WTC11 (cell line): ENCODE results near the gene DLGAP4. TPM values are rescaled to one million over a fixed set of nuclear protein-coding genes. Genes with fewer than 3 reads are reported as not detected.

Experiments used
- ATAC-seq: fragments of 200-7000 bp; cut with Tn5 transposase; 2 replicates; pipeline ENCODE4 v1.10.0; 2021; ENCODE audit warnings: mild to moderate bottlenecking, moderate library complexity
- CTCF ChIA-PET: fragments of 300-600 bp; sonication (Branson Sonifier 250); formaldehyde crosslinking; loops from one replicate; lab custom pipeline; 2021; ENCODE audit warnings: antibody characterized with exemption; lab: Charles Lee
- POLR2A ChIA-PET: fragments of 350-600 bp; sonication (Branson Sonifier 250); formaldehyde crosslinking; loops from one replicate; lab custom pipeline; 2021; ENCODE audit warnings: antibody characterized with exemption; lab: Charles Lee
- DNase-seq: peaks from one replicate; pipeline ENCODE4 v3.0.0; 2021; ENCODE audit warnings: low spot score
- H3K27ac Mint-ChIP-seq: 2 replicates; pipeline ENCODE4 v1.8.0; 2021; ENCODE audit warnings: mixed read lengths
- H3K27me3 Mint-ChIP-seq: 2 replicates; pipeline ENCODE4 v1.8.0; 2021; ENCODE audit warnings: low read depth, mild to moderate bottlenecking, moderate library complexity, mixed read lengths
- H3K36me3 Mint-ChIP-seq: 2 replicates; pipeline ENCODE4 v1.8.0; 2021; ENCODE audit warnings: mixed read lengths
- H3K4me1 Mint-ChIP-seq: 2 replicates; pipeline ENCODE4 v1.8.0; 2022; ENCODE audit warnings: mixed read lengths
- H3K4me3 Mint-ChIP-seq: 2 replicates; pipeline ENCODE4 v1.8.0; 2021; ENCODE audit warnings: mild to moderate bottlenecking, moderate library complexity, mixed read lengths
- H3K9me3 Mint-ChIP-seq: 2 replicates; pipeline ENCODE4 v1.8.0; 2021; ENCODE audit warnings: mixed read lengths
- ETV6 ChIP-seq: sonication (generic); formaldehyde crosslinking; IDR thresholded peaks from 2 replicates; pipeline ENCODE4 v1.8.1; 2022; ENCODE audit warnings: mild to moderate bottlenecking, missing genetic modification reagents
- FOXJ3 ChIP-seq: sonication (generic); formaldehyde crosslinking; IDR thresholded peaks from 2 replicates; pipeline ENCODE4 v1.9.0; 2021; ENCODE audit warnings: missing genetic modification reagents, mild to moderate bottlenecking, borderline replicate concordance
- GABPB1 ChIP-seq: sonication (generic); formaldehyde crosslinking; IDR thresholded peaks from 2 replicates; pipeline ENCODE4 v1.8.1; 2023; ENCODE audit warnings: mild to moderate bottlenecking, missing genetic modification reagents
- HMGXB4 ChIP-seq: sonication (generic); formaldehyde crosslinking; IDR thresholded peaks from 2 replicates; pipeline ENCODE4 v1.8.1; 2023; ENCODE audit warnings: mild to moderate bottlenecking, moderate library complexity, missing genetic modification reagents
- NFYB ChIP-seq: sonication (generic); formaldehyde crosslinking; conservative IDR thresholded peaks from 2 replicates; pipeline ENCODE4 v1.8.0; 2022; ENCODE audit warnings: low read depth, missing genetic modification reagents
- PRDM15 ChIP-seq: sonication (generic); formaldehyde crosslinking; IDR thresholded peaks from 2 replicates; pipeline ENCODE4 v1.8.0; 2022; ENCODE audit warnings: missing genetic modification reagents
- ZBTB43 ChIP-seq: sonication (generic); formaldehyde crosslinking; IDR thresholded peaks from 2 replicates; pipeline ENCODE4 v1.8.1; 2023; ENCODE audit warnings: mild to moderate bottlenecking, missing genetic modification reagents
- ZNF396 ChIP-seq: fragments of 250-450 bp; sonication (Bioruptor Pico); IDR thresholded peaks from 2 replicates; pipeline ENCODE4 v1.8.0; 2021; ENCODE audit warnings: mild to moderate bottlenecking, moderate library complexity, borderline replicate concordance
- total RNA-seq: library from RNA; stranded (reverse); gene quantifications from 3 replicates; pipeline ENCODE4 v1.2.3, GENCODE V29; 2021
- TF ChIP-seq, protein P1 (sequence below): fragments of 250-450 bp; sonication (Bioruptor Pico); IDR thresholded peaks from 2 replicates; pipeline ENCODE4 v1.8.0; 2021; ENCODE audit warnings: mild to moderate bottlenecking
- TF ChIP-seq, protein P2 (sequence below): sonication (generic); formaldehyde crosslinking; IDR thresholded peaks from 2 replicates; pipeline ENCODE4 v1.8.1; 2023; ENCODE audit warnings: mild to moderate bottlenecking, missing genetic modification reagents, borderline replicate concordance
- TF ChIP-seq, protein P3 (sequence below): sonication (generic); formaldehyde crosslinking; IDR thresholded peaks from 2 replicates; pipeline ENCODE4 v1.8.0; 2022; ENCODE audit warnings: mild to moderate bottlenecking, missing genetic modification reagents

DLGAP4 gene
- total RNA-seq, 1 experiment from 2014 or later, result 52.6 TPM

DNA sequence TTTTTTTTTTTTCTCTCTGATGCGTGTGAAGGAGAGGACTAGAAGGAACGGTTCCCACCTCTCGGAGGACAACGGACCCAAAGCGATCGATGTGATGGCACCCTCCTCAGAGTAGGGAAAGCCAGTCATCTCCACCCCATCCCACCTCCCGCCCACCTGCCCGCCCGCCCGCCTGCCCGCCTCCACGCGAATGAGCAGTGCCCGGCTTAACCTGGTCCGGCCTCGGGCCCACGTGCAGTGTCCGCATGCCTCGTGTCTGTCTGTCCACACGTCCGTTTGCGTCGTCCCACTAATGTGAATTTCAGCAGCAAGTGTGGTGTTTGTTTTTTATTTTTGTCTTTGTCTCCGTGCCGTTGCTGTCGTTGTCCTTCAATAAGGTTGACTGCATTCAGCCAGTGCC, 193.1 kb downstream of the DLGAP4 start (continued):
- no peak for TF ChIP-seq ZBTB43

DNA sequence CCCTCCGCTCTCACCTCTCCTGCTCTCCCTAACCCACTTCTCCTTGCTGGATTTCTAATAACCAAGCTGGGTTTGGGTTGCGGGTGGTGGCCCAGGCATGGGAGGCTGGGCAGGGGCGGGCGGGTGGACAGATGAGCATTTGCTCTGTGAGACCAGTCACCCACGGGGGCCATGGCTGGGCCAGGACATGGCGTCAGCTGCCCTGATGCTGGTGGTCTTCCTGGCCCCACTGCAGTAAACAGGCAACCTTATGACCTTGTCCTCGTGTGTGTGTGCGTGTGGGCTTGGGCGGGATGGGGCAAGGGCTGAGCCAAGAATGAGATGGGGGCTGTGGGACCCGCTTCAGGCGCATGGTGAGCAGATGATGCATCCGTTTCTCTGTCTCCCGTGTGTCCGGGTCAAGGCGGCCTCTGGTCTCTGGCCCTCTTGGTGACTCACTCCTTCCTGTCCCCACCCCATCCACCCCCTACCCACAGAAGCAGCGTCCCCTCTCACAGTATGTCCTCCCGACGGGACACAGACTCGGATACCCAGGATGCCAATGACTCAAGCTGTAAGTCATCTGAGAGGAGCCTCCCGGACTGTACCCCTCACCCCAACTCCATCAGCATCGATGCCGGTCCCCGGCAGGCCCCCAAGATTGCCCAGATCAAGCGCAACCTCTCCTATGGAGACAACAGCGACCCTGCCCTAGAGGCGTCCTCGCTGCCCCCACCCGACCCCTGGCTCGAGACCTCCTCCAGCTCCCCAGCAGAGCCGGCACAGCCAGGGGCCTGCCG, 193.8 kb downstream of the DLGAP4 start:
- Mint-ChIP-seq H3K9me3 (no peaks in the 10 kb centered on the region), H3K4me1 (no peaks in the 10 kb centered on the region), H3K4me3 (no peak overlapping the region), H3K27ac (no peak overlapping the region), H3K36me3 (peaks cover 24% of the 10 kb centered on the region), H3K27me3 (no peaks in the 10 kb centered on the region)
- CTCF ChIA-PET, result interaction anchor here (1.1 to 1.2 kb wide), 2 partner anchors 9 to 60 kb away, joined by 3 read pairs; no protein-coding TSS in a partner anchor
- POLR2A ChIA-PET, result interaction anchor here (1.1 kb wide), 1 partner anchor 50 kb away, joined by 3 read pairs; no protein-coding TSS in a partner anchor
- DNase-seq (no peak), ATAC-seq (no peak)
- TF ChIP-seq NFYB (CRISPR knock-in tag) (no peak), ZNF396 (CRISPR knock-in tag) (no peak), GABPB1 (CRISPR knock-in tag) (no peak)
- TF ChIP-seq, protein P1, sequence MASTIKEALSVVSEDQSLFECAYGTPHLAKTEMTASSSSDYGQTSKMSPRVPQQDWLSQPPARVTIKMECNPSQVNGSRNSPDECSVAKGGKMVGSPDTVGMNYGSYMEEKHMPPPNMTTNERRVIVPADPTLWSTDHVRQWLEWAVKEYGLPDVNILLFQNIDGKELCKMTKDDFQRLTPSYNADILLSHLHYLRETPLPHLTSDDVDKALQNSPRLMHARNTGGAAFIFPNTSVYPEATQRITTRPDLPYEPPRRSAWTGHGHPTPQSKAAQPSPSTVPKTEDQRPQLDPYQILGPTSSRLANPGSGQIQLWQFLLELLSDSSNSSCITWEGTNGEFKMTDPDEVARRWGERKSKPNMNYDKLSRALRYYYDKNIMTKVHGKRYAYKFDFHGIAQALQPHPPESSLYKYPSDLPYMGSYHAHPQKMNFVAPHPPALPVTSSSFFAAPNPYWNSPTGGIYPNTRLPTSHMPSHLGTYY (CRISPR knock-in tag), result no peak
- TF ChIP-seq, protein P2, sequence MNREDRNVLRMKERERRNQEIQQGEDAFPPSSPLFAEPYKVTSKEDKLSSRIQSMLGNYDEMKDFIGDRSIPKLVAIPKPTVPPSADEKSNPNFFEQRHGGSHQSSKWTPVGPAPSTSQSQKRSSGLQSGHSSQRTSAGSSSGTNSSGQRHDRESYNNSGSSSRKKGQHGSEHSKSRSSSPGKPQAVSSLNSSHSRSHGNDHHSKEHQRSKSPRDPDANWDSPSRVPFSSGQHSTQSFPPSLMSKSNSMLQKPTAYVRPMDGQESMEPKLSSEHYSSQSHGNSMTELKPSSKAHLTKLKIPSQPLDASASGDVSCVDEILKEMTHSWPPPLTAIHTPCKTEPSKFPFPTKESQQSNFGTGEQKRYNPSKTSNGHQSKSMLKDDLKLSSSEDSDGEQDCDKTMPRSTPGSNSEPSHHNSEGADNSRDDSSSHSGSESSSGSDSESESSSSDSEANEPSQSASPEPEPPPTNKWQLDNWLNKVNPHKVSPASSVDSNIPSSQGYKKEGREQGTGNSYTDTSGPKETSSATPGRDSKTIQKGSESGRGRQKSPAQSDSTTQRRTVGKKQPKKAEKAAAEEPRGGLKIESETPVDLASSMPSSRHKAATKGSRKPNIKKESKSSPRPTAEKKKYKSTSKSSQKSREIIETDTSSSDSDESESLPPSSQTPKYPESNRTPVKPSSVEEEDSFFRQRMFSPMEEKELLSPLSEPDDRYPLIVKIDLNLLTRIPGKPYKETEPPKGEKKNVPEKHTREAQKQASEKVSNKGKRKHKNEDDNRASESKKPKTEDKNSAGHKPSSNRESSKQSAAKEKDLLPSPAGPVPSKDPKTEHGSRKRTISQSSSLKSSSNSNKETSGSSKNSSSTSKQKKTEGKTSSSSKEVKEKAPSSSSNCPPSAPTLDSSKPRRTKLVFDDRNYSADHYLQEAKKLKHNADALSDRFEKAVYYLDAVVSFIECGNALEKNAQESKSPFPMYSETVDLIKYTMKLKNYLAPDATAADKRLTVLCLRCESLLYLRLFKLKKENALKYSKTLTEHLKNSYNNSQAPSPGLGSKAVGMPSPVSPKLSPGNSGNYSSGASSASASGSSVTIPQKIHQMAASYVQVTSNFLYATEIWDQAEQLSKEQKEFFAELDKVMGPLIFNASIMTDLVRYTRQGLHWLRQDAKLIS (CRISPR knock-in tag), result no peak

GRCh38 chr20:36501367-36502006, 195.3 kb downstream of the DLGAP4 start:
- Mint-ChIP-seq H3K4me3 (no peak overlapping the region), H3K27ac (no peak overlapping the region), H3K36me3 (peaks cover 24% of the 10 kb centered on the region), H3K27me3 (no peaks in the 10 kb centered on the region), H3K9me3 (no peaks in the 10 kb centered on the region), H3K4me1 (no peaks in the 10 kb centered on the region)
- TF ChIP-seq FOXJ3 (CRISPR knock-in tag) (no peak), PRDM15 (CRISPR knock-in tag) (no peak), ETV6 (CRISPR knock-in tag) (no peak), HMGXB4 (CRISPR knock-in tag) (no peak)
- TF ChIP-seq, protein P3, sequence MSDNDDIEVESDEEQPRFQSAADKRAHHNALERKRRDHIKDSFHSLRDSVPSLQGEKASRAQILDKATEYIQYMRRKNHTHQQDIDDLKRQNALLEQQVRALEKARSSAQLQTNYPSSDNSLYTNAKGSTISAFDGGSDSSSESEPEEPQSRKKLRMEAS, result no peak
- CTCF ChIA-PET, result interaction anchor here (1.1 to 1.5 kb wide), 2 partner anchors 9 to 62 kb away, joined by 3 to 4 read pairs; no protein-coding TSS in a partner anchor
- ATAC-seq (no peak), DNase-seq (no peak)
- POLR2A ChIA-PET, result interaction anchor here (0.5 to 0.6 kb wide), 2 partner anchors 238 to 1078 kb away, joined by 3 read pairs; no protein-coding TSS in a partner anchor
